GM13976 (cell line): ENCODE measurements around the gene OS9.

Experiments
- DNase-seq: peaks from one replicate; pipeline ENCODE4 v3.0.0; 2012; ENCODE audit warnings: low spot score
- CTCF ChIP-seq: IDR thresholded peaks from 2 replicates; pipeline ENCODE4 v1.5.1; 2012; ENCODE audit warnings: borderline replicate concordance, mild to moderate bottlenecking; ENCODE audit not compliant: insufficient read depth; ENCODE audit errors: extremely low read depth, missing control alignments, control extremely low read depth
- in situ Hi-C: fragments of 300-500 bp; cut with MboI; formaldehyde crosslinking; loops from one replicate; pipeline ENCODE4 v1.12.0; 2022; ENCODE audit warnings: low sequenced_read_pairs, mixed read lengths, inconsistent platforms; ENCODE audit not compliant: unreplicated experiment

OS9 gene

GRCh38 chr12:57715786-57716185, 21.9 kb downstream of the OS9 start:
- DNase-seq, result no peak
- no peak for TF ChIP-seq CTCF
- in situ Hi-C loops, result no loop called here

GRCh38 chr12:57716305-57716704, 22.4 kb downstream of the OS9 start:
- DNase-seq, result peak; percentile 9
- in situ Hi-C loops, result no loop called here
- TF ChIP-seq CTCF, result no peak

- no peak for DNase-seq
- in situ Hi-C loops, result no loop called here
- no peak for TF ChIP-seq CTCF
Measured at GRCh38 chr12:57717131-57717530, 23.2 kb downstream of the OS9 start.

GRCh38 chr12:57717846-57718640, 24.1 kb downstream of the OS9 start:
- in situ Hi-C loops, result no loop called here
- TF ChIP-seq CTCF, result no peak
- DNase-seq, result no peak

- in situ Hi-C loops, result no loop called here
- peak; percentile 14 for DNase-seq
- TF ChIP-seq CTCF, result no peak
Measured at GRCh38 chr12:57718641-57719528, 25.0 kb downstream of the OS9 start.

- peak; percentile 26 for DNase-seq
- TF ChIP-seq CTCF, result no peak
- in situ Hi-C loops, result no loop called here
Measured at GRCh38 chr12:57719777-57720605, 26.1 kb downstream of the OS9 start.
